ENCODE results near the gene FGF11. TPM values are rescaled to one million over a fixed set of nuclear protein-coding genes. Genes with fewer than 3 reads are reported as not detected.
A peak's percentile ranks its signal among the peaks of the same experiment; 100 is the strongest.

Gene FGF11
- polyA plus RNA-seq, 3 donors from 2014 or later, result not detected

DNA sequence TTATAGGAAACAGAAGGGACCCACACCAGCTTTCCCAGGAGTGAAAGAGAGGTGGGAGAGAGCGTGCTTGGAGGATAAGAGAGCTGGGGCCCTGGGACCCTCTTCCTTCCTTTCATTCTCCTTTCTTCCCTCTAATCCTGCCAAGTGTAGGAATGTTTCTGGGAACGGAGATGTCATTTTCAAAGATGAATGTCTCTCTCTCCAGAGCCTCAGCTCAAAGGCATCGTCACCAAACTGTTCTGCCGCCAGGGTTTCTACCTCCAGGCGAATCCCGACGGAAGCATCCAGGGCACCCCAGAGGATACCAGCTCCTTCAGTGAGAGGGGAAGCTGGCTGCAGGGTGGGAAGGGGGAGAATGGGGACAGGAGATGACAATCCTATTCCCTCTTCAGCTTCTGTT is 2.0 kb downstream of the FGF11 start:
- Mint-ChIP-seq H3K4me1 (peaks cover 39% of the 10 kb centered on the region in 2 donors), H3K27me3 (ENCODE audit: low read depth in 3 of 3) (peaks cover 27 to 38% (median 31%) of the 10 kb centered on the region in 3 donors), H3K4me3 (no peak overlapping the region), H3K27ac (no peak overlapping the region), H3K36me3 (peaks cover 10 to 13% (median 11%) of the 10 kb centered on the region in 3 donors), H3K9me3 (peaks cover 0 to 1% (median 0%) of the 10 kb centered on the region in 6 donors)
- DNase-seq, result no peak

DNA sequence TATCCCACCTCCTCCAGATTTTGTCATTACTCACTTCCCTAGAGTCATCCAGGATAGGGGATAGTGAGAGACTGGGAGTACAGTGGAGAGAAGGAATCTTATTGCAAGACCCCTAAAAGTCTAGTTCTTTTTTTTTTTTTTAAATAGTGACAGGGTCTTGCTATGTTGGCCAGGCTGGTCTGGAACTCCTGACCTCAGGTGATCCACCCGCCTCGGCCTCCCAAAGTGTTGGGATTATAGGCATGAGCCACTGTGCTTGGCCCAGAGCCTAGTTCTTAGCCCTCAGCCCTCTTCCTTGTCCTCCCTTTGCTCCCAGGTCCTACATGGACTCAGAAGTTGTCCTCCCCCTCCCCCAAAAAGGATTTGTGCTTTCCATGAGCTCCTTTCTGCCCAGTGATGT is 2.8 kb downstream of the FGF11 start:
- peaks cover 28 to 39% (median 33%) of the 10 kb centered on the region in 3 donors for H3K27me3 Mint-ChIP-seq (ENCODE audit: low read depth in 3 of 3)

DNA sequence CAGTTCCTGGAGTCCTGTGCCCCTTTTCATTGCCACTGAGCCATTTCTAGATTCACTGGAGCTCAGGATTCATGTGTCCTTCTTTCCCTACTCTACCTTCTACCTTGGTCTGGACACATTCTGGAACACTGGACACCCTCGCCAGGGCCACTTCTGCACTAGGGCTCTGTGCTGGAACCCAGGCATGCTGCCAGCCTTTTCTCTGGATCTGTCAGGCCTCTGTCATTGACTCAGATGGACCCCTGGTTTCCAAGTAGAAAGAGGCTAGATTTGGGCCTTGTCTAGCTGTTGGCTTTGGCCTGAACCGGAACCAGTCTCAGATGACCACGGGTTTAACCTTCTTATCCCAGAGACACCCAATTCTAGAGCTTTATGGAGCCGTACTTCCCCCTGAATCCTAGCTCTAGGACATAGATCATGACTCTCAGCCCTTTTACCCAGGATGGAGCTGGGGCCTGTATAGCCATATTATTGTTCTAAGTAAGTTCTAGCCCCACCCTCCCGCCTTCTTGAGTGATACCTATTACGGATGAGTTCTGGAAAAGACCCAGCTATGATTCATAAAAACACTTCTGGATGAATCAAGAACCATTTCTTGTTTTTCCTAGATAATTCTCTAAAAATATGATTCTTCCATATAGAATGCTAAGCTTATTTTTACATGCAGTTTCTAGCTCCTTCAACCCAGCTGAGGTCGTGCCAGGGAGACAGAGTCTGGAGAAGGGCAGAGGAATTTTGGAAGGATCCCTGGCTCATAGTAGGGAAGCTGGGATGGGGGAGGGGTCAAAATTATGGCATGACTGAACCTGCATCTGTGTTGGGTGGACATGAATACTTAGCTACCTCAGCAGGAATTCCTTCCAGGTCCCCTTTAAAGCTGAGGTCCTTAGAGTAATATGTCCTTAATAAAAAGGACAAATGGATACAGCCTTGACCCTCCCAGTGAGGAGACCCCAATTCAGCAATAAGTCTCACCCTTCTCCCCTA is 4.5 kb downstream of the FGF11 start:
- H3K9me3 Mint-ChIP-seq, result peaks cover 0 to 1% (median 0%) of the 10 kb centered on the region in 6 donors
- peaks cover 23 to 45% (median 31%) of the 10 kb centered on the region in 3 donors for H3K27me3 Mint-ChIP-seq (ENCODE audit: low read depth in 3 of 3)
- H3K4me1 Mint-ChIP-seq, result peaks cover 22 to 23% of the 10 kb centered on the region in 2 donors
- H3K36me3 Mint-ChIP-seq, result peaks cover 3 to 8% (median 6%) of the 10 kb centered on the region in 3 donors
- no peak overlapping the region for H3K27ac Mint-ChIP-seq
- DNase-seq, result no peak
- H3K4me3 Mint-ChIP-seq, result no peak overlapping the region

More for the DNA sequence above, 2.8 kb downstream of the FGF11 start:
- Mint-ChIP-seq H3K9me3 (peaks cover 0 to 1% (median 0%) of the 10 kb centered on the region in 6 donors), H3K4me1 (peaks cover 33% of the 10 kb centered on the region in 2 donors), H3K36me3 (peaks cover 10 to 13% (median 11%) of the 10 kb centered on the region in 3 donors), H3K4me3 (peak overlapping the region in 1 of 5 donors; percentile 7), H3K27ac (peak overlapping the region in 1 of 6 donors; percentile 30)
- DNase-seq, result no peak

DNA sequence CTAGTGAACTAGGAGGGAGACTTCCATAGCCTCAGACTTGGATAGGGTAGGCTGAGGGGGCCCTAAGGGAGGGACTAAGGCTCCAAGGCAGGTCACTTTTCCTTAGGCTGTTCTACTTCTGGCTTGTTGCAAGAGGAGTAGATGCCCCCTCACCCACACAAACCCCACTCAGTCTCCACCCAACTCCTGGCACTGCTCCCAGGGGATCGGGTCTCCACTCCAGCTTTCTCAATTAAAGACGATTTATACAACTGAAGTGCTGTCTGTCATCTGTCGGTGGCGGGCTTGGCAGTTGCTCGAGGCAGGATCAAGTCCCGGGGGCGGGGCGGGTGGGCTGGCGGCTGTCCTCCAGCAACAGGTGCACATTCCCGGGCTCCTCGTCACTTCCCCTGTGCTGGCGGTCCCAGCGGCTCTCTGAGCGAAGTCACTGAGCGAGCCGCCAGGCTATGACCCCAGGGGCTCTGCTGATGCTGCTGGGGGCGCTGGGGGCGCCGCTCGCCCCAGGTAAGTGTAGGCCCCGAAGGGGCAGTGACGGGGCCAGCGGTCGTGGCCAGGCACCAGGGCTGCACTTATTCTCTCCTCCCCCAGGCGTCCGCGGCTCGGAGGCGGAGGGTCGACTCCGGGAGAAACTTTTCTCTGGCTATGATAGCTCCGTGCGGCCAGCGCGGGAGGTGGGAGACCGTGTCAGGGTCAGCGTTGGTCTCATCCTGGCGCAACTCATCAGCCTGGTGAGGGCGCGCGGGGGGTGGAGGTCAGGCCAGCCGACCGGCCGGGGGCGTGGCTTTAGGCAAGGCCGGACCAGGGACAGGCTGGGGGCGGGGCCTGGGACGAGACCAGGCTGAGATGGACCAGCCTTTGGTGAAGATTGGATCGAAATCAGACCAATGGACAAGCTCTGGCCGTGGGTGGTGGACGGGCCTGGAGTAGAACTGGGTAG is 5.6 kb downstream of the FGF11 start, which contains the start of gene CHRNB1:
TSS of gene CHRNB1 (plus strand) at position 380 of the 937 bp plus-strand sequence. CDS start at position 447, 67 bp downstream.
- H3K27me3 Mint-ChIP-seq (ENCODE audit: low read depth in 3 of 3), result peaks cover 19 to 44% (median 28%) of the 10 kb centered on the region in 3 donors
- peak within 1 kb of the TSS in 1 of 6 donors; percentile 13 for H3K27ac Mint-ChIP-seq
- H3K4me3 Mint-ChIP-seq, result peak within 1 kb of the TSS; percentile 69 to 85 (median 77)

DNA sequence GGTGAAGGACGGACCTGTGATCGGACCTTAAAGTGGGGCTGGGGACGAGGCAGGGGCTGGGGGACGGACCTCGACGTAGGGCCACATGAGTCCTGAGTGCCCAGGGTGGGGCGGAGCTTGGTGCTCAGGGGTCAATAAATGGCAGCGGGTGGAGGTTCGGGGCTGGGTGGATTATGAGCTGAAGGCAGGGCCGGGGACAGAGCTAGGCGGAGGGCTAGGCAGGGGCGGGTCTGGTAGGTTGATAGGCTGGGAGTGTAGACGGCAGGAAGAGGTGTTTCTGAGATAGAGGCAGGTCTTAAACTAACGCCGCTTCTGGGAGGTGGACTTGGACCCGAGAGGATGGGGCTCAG is 6.3 kb downstream of the FGF11 start:
- H3K36me3 Mint-ChIP-seq, result peaks cover 0 to 4% (median 3%) of the 10 kb centered on the region in 3 donors
- peaks cover 0 to 1% (median 0%) of the 10 kb centered on the region in 6 donors for H3K9me3 Mint-ChIP-seq
- peaks cover 15 to 45% (median 22%) of the 10 kb centered on the region in 3 donors for H3K27me3 Mint-ChIP-seq (ENCODE audit: low read depth in 3 of 3)
- peak in 2 of 3 donors; percentile 25 to 28 for DNase-seq
- H3K4me3 Mint-ChIP-seq, result peak overlapping the region; percentile 69 to 85 (median 77)
- H3K4me1 Mint-ChIP-seq, result peaks cover 13% of the 10 kb centered on the region in 2 donors
- H3K27ac Mint-ChIP-seq, result peak overlapping the region in 1 of 6 donors; percentile 13

More for the DNA sequence above, 5.6 kb downstream of the FGF11 start, which contains the start of gene CHRNB1:
- H3K4me1 Mint-ChIP-seq, result peaks cover 18% of the 10 kb centered on the region in 2 donors
- peaks cover 0 to 4% (median 3%) of the 10 kb centered on the region in 3 donors for H3K36me3 Mint-ChIP-seq
- no peak for DNase-seq
- H3K9me3 Mint-ChIP-seq, result peaks cover 0 to 1% (median 0%) of the 10 kb centered on the region in 6 donors

DNA sequence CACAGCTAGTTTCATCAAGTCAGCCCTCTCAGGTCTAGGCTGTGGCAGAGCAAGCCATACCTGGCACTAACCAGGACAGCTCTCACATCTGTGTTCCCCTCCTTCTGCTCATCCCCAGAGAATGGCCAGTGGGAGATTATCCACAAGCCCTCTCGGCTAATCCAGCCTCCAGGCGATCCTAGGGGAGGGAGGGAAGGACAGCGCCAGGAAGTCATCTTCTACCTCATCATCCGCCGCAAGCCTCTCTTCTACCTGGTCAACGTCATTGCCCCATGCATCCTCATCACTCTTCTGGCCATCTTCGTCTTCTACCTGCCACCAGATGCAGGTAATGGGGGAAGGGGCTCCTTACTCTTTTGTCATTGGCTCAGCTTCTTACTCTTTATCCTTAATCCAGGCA is 9.1 kb downstream of the FGF11 start:
- peaks cover 13% of the 10 kb centered on the region in 2 donors for H3K4me1 Mint-ChIP-seq
- H3K36me3 Mint-ChIP-seq, result peaks cover 0 to 4% (median 0%) of the 10 kb centered on the region in 3 donors
- no peak overlapping the region for H3K4me3 Mint-ChIP-seq
- H3K27ac Mint-ChIP-seq, result no peak overlapping the region
- H3K27me3 Mint-ChIP-seq (ENCODE audit: low read depth in 3 of 3), result peaks cover 9 to 41% (median 21%) of the 10 kb centered on the region in 3 donors
- DNase-seq, result no peak
- H3K9me3 Mint-ChIP-seq, result no peaks in the 10 kb centered on the region

DNA sequence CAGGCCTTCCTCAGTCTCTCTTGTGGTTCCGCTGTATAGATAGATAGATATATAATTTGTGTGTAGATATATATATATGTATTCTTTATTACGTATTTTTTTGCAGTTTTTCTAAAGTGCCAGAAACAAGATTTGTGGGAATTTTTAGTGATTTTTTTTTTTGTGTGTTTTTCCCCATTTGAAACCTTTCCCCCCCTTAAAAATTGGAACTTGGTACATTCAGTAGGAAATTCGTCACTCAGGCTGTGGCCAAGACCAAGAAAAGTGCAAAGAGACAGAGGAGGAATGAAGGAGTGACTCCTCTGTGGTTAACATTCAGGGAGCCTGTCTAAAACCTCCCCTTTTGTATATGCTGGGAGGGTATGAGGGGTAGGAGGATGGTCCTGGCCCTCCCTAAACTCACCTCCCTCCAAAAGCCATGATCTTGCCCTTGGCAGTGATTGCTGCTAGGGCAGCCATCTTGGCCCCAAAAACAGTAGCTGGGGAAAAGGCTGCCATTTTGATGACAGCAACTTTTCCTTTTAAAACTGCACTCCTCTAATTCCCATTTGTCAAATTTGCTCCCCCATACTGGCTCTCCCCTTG is 20.7 kb downstream of the FGF11 start:
- DNase-seq, result no peak
- peaks cover 0 to 5% (median 0%) of the 10 kb centered on the region in 3 donors for H3K36me3 Mint-ChIP-seq
- H3K27me3 Mint-ChIP-seq (ENCODE audit: low read depth in 3 of 3), result peaks cover 15 to 16% (median 16%) of the 10 kb centered on the region in 3 donors
- H3K4me3 Mint-ChIP-seq, result no peak overlapping the region
- H3K4me1 Mint-ChIP-seq, result peaks cover 17 to 37% of the 10 kb centered on the region in 2 donors
- peak overlapping the region in 3 of 6 donors; percentile 17 to 51 (median 49) for H3K27ac Mint-ChIP-seq
- H3K9me3 Mint-ChIP-seq, result no peaks in the 10 kb centered on the region

DNA sequence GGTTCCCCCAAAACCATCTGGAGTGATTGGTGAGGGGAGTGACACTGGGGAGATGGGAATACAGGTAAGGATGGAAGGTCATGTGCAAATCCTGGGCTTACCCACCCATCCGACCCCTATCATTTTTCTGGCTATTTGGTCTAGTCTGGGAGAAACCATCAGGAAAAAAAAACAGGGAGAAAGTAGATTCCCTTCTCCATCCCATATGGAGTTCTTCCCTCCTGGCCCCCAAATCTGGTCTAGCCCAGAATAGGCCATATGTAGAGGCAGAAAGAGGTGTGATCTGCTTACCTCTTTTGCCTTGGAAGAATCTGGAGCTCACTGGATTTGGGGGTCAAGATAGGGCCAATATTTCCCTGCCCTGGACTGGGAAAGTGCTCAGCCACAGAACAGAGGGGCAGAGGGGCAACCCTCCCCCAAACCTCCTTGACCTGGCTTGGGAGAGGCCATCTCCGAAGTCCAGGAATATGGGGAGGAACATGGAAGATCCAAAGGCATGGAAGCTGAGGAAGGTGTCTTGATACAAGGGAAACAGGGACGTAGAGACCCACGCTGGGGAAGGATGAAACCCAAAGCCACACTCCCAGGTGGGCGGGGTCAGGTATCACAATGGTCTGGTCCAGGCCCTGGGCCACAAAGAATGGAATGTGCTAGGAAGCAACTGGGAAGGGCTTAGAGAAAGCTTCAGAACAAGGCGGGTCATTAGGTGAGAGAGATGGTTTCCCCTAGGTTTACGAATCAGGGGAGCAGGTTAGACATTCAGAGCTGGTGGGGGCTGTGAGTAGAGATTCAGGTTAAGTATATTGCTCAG is 21.7 kb downstream of the FGF11 start:
- H3K27ac Mint-ChIP-seq, result peak overlapping the region in 4 of 6 donors; percentile 40 to 75 (median 66)
- H3K36me3 Mint-ChIP-seq, result peaks cover 0 to 5% (median 0%) of the 10 kb centered on the region in 3 donors
- H3K4me3 Mint-ChIP-seq, result no peak overlapping the region
- peaks cover 15 to 30% of the 10 kb centered on the region in 2 donors for H3K4me1 Mint-ChIP-seq
- DNase-seq, result no peak
- peaks cover 5 to 6% (median 6%) of the 10 kb centered on the region in 3 donors for H3K27me3 Mint-ChIP-seq (ENCODE audit: low read depth in 3 of 3)
- no peaks in the 10 kb centered on the region for H3K9me3 Mint-ChIP-seq

DNA sequence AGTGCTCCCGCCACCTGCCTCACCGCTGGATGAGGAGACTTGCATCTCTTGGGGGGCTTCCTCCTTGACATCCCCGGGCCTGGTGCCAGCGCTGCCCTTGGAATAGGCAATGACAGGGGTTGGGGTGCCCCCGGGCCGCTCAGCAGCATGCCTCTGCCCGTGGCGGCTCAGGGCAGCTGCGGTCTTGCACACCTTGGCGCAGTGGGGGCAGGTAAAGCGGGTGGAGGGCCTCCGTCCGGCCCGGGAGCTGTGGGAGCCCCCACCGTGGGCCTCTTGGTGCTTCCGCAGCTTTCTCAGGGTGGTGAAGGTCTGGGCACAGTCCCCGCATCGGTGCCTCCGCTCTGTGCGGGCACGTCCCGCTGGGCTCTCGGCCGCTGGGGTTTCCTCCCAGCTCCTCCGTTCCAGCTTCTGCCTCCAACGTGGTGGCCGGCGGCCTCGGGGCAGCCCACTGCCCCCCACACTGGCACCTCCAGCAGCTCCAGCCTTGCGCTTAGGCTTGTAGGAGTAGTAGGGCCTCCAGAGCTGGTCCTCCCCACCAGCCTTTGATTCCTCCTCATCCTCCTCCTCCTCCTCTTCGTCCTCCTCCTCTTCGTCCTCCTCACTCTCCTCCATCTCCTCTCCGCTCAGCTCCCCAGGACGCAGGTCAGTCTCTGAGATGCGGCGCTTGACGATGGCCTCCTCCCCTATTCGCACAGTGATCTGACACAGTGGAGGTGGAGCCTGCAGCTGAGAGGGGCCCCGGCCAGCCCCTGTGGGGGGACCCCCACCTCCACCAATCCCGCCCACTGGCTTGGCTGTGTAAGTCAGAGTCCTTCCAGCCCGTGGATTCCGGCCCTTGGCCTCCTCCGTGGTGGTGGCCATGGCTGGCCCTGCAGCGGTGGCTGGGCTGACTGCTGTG is 23.4 kb downstream of the FGF11 start:
- no peak for DNase-seq
- H3K4me3 Mint-ChIP-seq, result no peak overlapping the region
- H3K27ac Mint-ChIP-seq, result no peak overlapping the region
- H3K36me3 Mint-ChIP-seq, result peaks cover 0 to 5% (median 0%) of the 10 kb centered on the region in 3 donors
- H3K4me1 Mint-ChIP-seq, result peaks cover 19 to 27% of the 10 kb centered on the region in 2 donors
- H3K9me3 Mint-ChIP-seq, result no peaks in the 10 kb centered on the region
- H3K27me3 Mint-ChIP-seq (ENCODE audit: low read depth in 3 of 3), result peaks cover 0 to 2% (median 0%) of the 10 kb centered on the region in 3 donors

DNA sequence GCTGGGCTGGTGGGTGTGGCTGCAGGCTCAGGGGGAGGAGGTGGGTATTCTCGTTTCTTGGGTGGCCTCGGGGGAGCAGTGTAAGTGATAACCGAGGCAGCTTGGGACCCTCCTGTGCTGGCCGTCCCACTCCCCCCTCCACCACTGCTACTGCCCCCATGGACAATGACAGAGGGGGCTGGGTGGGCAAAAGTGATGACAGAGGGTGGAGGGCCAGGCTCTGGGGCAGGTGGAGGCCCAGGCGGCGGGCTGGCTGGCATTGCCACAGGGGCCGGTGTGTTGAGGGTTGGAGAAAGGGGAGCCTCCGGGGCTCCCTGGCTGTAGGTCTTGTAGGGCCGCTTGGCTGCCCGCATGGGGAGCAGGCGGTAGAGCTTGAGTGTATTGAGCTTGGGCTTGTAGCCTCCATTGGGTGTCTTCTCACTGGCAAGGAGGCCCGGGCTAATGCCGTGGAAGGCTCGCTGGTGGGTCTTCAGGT is 24.1 kb downstream of the FGF11 start:
- DNase-seq, result no peak
- H3K9me3 Mint-ChIP-seq, result no peaks in the 10 kb centered on the region
- H3K27ac Mint-ChIP-seq, result peak overlapping the region in 1 of 6 donors; percentile 23
- H3K4me1 Mint-ChIP-seq, result peaks cover 20 to 29% of the 10 kb centered on the region in 2 donors
- H3K36me3 Mint-ChIP-seq, result peaks cover 0 to 5% (median 0%) of the 10 kb centered on the region in 3 donors
- H3K4me3 Mint-ChIP-seq, result no peak overlapping the region
- peaks cover 0 to 2% (median 0%) of the 10 kb centered on the region in 3 donors for H3K27me3 Mint-ChIP-seq (ENCODE audit: low read depth in 3 of 3)

DNA sequence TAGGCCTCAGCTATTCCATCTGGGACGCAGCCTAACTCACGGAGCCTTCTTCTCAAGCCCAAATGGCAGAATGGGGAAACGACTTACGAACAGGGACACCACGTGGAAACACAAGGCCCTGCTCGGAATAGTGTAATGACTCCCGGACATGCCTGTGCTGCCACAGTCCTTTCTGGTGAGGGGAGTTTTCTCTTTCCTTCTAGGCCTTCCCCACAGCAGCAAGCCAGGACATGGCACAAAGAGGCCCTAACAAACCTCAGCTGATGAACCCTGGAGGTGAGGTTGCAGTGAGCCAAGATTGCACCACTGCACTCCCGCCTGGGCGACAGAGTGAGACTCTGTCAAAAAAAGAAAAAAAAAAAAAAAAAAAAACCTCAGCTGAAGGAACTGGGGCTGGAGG is 24.8 kb downstream of the FGF11 start:
- no peaks in the 10 kb centered on the region for H3K9me3 Mint-ChIP-seq
- peaks cover 0 to 5% (median 0%) of the 10 kb centered on the region in 3 donors for H3K36me3 Mint-ChIP-seq
- H3K4me3 Mint-ChIP-seq, result no peak overlapping the region
- H3K27ac Mint-ChIP-seq, result peak overlapping the region in 2 of 6 donors; percentile 23 to 26
- H3K27me3 Mint-ChIP-seq (ENCODE audit: low read depth in 3 of 3), result peaks cover 0 to 2% (median 0%) of the 10 kb centered on the region in 3 donors
- peaks cover 23 to 29% of the 10 kb centered on the region in 2 donors for H3K4me1 Mint-ChIP-seq
- DNase-seq, result no peak

All from immature natural killer cell (primary cell).